SK-N-SH (cell line): ENCODE measurements around the gene CANX.

Source experiments
- EP300 ChIP-seq, 2 experiments: IDR thresholded peaks; 2 replicates each; pipeline versions ENCODE4 v1.4.0 to v1.6.1; 2012; ENCODE audit warnings: borderline replicate concordance in 1 of 2, low read depth in 1 of 2, low read length in 1 of 2
- GABPA ChIP-seq: IDR thresholded peaks from 2 replicates; pipeline ENCODE4 v1.4.0; 2012; ENCODE audit warnings: low read depth, mild to moderate bottlenecking
- IRF3 ChIP-seq: fragments of 150-350 bp; IDR thresholded peaks from 2 replicates; pipeline ENCODE4 v1.6.1; 2016; ENCODE audit warnings: mild to moderate bottlenecking, low read depth, low read length
- POLR2AphosphoS5 ChIP-seq: IDR thresholded peaks from 2 replicates; pipeline ENCODE4 v1.6.1; 2012; ENCODE audit warnings: low read depth, low read length
- RAD21 ChIP-seq: IDR thresholded peaks from 2 replicates; pipeline ENCODE4 v1.6.1; 2012; ENCODE audit warnings: mild to moderate bottlenecking, low read length
- YY1 ChIP-seq: IDR thresholded peaks from 2 replicates; pipeline ENCODE4 v1.4.0; 2012; ENCODE audit warnings: low read depth, mild to moderate bottlenecking
- TF ChIP-seq, protein P1 (sequence below): fragments of 200-600 bp; sonication (generic); IDR thresholded peaks from 2 replicates; pipeline ENCODE4 v1.6.1; 2017; ENCODE audit warnings: antibody characterized with exemption, mild to moderate bottlenecking, moderate library complexity

GRCh38 chr5:179762781-179763176 is 64.0 kb downstream of the CANX start:
- TF ChIP-seq IRF3 (no peak), YY1 (no peak), RAD21 (no peak), EP300 (IDR thresholded peaks at IDR 0.05; ENCODE audit: borderline replicate concordance in 1 of 2, low read depth in 1 of 2, low read length in 1 of 2) (no peak), POLR2AphosphoS5 (no peak), GABPA (no peak)
- TF ChIP-seq, protein P1, sequence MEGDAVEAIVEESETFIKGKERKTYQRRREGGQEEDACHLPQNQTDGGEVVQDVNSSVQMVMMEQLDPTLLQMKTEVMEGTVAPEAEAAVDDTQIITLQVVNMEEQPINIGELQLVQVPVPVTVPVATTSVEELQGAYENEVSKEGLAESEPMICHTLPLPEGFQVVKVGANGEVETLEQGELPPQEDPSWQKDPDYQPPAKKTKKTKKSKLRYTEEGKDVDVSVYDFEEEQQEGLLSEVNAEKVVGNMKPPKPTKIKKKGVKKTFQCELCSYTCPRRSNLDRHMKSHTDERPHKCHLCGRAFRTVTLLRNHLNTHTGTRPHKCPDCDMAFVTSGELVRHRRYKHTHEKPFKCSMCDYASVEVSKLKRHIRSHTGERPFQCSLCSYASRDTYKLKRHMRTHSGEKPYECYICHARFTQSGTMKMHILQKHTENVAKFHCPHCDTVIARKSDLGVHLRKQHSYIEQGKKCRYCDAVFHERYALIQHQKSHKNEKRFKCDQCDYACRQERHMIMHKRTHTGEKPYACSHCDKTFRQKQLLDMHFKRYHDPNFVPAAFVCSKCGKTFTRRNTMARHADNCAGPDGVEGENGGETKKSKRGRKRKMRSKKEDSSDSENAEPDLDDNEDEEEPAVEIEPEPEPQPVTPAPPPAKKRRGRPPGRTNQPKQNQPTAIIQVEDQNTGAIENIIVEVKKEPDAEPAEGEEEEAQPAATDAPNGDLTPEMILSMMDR, result no peak
